Peyer's patch (tissue), 4 donors: Measurements from ENCODE around the gene UNK. TPM values are rescaled to one million over a fixed set of nuclear protein-coding genes. Genes with fewer than 3 reads are reported as not detected.

ENCODE experiments used
- DNase-seq, 3 donors: peaks; one replicate each; pipeline ENCODE4 v3.0.0-alpha.2; 2017 to 2019
- H3K27ac ChIP-seq, 4 donors: fragments of 200-600 bp; sonication (generic); one replicate each; pipeline ENCODE4 v1.5.1; 2016 to 2019
- H3K27me3 ChIP-seq, 2 donors: fragments of 200-600 bp; sonication (generic); one replicate each; pipeline ENCODE4 v1.5.1; 2019
- H3K36me3 ChIP-seq, 3 donors: fragments of 200-600 bp; sonication (generic); one replicate each; pipeline ENCODE4 v1.5.1; 2016 to 2019
- H3K4me1 ChIP-seq, 4 donors: fragments of 200-600 bp; sonication (generic); one replicate each; pipeline ENCODE4 v1.5.1; 2016 to 2019
- H3K4me3 ChIP-seq, 4 donors: fragments of 200-600 bp; sonication (generic); 1 replicate in 3 of 4; 2 replicates in 1 of 4; pipeline ENCODE4 v1.5.1; 2016 to 2019; ENCODE audit warnings: mild to moderate bottlenecking in 1 of 4
- H3K9me3 ChIP-seq, 4 donors: fragments of 200-600 bp; sonication (generic); one replicate each; pipeline ENCODE4 v1.5.1; 2016 to 2019; ENCODE audit warnings: mild to moderate bottlenecking in 1 of 4
- POLR2A ChIP-seq, 2 donors: fragments of 450-650 bp; IDR thresholded peaks; one replicate each; pipeline ENCODE4 v1.5.1; 2017; ENCODE audit warnings: antibody characterized with exemption in 2 of 2, mild to moderate bottlenecking in 2 of 2, moderate library complexity in 2 of 2
- total RNA-seq, 4 donors: library from RNA; depleted of rRNA; stranded (reverse); fragments of >200 nt; gene quantifications; one replicate each; pipeline ENCODE4 v1.1.0, GENCODE V29; 2016
- TF ChIP-seq, protein P1 (sequence below), 6 experiments: fragments of 450-650 bp in 4 of 6; fragments of 200-600 bp in 2 of 6; sonication (generic) in 1 of 6; IDR thresholded peaks; one replicate each; pipeline ENCODE4 v1.5.1; 2017 to 2019; ENCODE audit warnings: antibody characterized with exemption in 6 of 6, mild to moderate bottlenecking in 3 of 6, moderate library complexity in 1 of 6

The UNK gene
- total RNA-seq, 4 donors from 2014 or later, result 18.9 to 108 (median 30.6) TPM

DNA sequence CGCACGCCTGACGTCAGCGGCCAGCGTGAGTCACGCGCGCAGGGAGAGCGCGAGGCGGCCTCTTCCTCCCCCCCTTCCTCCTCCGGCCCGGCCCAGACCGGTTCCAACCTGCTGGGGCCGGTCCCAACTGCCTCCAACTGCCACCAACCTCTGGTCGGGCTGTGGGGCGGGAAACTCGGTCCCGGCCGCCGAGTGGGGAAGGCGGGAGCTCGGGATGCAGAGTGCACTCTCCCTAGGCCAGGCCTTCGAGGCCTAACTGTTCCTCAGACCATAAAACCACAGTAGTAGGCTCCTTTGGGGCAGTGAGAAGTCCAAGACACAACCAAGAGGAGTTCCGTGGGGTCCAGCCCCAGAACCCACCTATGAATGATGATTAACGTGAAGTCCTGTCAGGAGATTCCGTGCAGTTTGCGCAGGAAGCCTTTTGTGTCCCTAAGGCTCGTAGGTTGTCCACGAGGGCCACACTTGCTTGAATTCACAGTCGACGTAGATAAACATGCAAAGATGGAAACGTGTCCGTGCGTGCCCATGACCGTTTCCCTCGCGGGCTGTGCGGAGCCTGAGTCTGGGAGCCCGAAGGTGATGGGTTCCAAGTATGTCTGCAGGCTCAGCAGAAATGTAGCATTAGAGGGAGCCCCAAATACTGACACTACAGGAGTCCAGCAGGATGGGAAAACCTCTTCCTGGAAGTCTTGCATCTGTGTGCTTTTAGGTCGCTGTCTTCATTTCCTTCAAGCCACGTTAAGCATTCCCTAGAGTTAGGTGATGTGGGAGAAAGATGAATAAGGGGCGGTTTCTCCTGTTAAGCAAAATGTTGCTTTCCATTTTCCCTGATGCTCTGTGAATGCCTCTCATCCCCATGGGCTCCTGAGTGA is 647 bp downstream of the UNK start:
- Histone ChIP-seq H3K27me3 (no peaks in the 10 kb centered on the region), H3K4me3 (peak overlapping the region; percentile 72 to 83 (median 76)), H3K4me1 (peaks cover 0 to 28% (median 13%) of the 10 kb centered on the region in 4 donors), H3K36me3 (no peaks in the 10 kb centered on the region), H3K9me3 (no peaks in the 10 kb centered on the region), H3K27ac (peak overlapping the region; percentile 99 to 100 (median 100))
- TF ChIP-seq, protein P1, sequence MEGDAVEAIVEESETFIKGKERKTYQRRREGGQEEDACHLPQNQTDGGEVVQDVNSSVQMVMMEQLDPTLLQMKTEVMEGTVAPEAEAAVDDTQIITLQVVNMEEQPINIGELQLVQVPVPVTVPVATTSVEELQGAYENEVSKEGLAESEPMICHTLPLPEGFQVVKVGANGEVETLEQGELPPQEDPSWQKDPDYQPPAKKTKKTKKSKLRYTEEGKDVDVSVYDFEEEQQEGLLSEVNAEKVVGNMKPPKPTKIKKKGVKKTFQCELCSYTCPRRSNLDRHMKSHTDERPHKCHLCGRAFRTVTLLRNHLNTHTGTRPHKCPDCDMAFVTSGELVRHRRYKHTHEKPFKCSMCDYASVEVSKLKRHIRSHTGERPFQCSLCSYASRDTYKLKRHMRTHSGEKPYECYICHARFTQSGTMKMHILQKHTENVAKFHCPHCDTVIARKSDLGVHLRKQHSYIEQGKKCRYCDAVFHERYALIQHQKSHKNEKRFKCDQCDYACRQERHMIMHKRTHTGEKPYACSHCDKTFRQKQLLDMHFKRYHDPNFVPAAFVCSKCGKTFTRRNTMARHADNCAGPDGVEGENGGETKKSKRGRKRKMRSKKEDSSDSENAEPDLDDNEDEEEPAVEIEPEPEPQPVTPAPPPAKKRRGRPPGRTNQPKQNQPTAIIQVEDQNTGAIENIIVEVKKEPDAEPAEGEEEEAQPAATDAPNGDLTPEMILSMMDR (IDR thresholded peaks at IDR 0.05), result no peak
- TF ChIP-seq POLR2A (IDR thresholded peaks at IDR 0.05), result peak; percentile 63 to 65
- DNase-seq, result peak; percentile 85 to 96 (median 95)

DNA sequence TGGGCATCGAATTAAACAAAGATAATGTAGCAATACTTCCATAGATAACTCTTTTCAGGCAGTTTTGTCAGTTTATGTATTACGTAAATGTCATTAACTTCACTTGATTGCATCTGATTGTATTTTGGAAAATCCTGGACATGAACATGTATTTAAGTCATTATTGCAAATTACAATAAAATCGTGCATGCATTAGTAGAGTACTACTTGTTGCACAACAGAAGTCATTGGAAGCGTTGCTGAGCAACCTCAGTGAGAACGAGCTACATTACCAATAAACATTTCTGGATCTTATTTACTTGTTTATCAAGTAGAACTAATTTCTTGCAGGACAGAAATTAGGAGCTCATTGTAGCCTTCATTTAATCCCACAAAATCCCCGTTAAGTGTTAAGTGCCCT is 6.6 kb downstream of the UNK start:
- Histone ChIP-seq H3K27ac (no peak overlapping the region), H3K4me3 (no peak overlapping the region), H3K9me3 (no peaks in the 10 kb centered on the region), H3K27me3 (no peaks in the 10 kb centered on the region), H3K4me1 (peaks cover 0 to 5% (median 2%) of the 10 kb centered on the region in 4 donors), H3K36me3 (no peaks in the 10 kb centered on the region)
- no peak for TF ChIP-seq POLR2A (IDR thresholded peaks at IDR 0.05)
- TF ChIP-seq, protein P1 (IDR thresholded peaks at IDR 0.05), result no peak
- DNase-seq, result no peak

DNA sequence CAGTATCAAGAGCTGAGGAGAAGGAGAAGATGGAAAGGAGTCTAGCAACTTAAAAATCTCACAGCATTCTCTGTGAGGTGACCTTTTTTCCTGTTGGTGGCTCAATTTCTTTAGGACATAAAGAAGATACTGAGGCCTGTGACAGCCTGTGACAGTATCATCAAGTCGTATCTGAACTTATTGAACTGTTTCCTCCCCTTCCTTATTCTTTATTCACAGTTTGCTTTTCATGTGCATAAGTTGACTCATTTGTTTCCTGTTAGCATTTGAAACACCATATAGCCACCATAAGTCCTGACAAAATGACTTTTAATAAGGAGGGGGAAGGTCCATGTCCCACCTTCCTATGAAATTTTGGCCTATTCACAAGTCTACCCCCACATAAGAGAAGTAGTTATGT is 8.9 kb downstream of the UNK start:
- peaks cover 0 to 12% (median 0%) of the 10 kb centered on the region in 3 donors for H3K36me3 ChIP-seq
- H3K27ac ChIP-seq, result no peak overlapping the region
- DNase-seq, result no peak
- TF ChIP-seq, protein P1 (IDR thresholded peaks at IDR 0.05), result no peak
- no peak for TF ChIP-seq POLR2A (IDR thresholded peaks at IDR 0.05)
- H3K4me1 ChIP-seq, result no peaks in the 10 kb centered on the region
- H3K4me3 ChIP-seq, result no peak overlapping the region
- no peaks in the 10 kb centered on the region for H3K9me3 ChIP-seq
- no peaks in the 10 kb centered on the region for H3K27me3 ChIP-seq

DNA sequence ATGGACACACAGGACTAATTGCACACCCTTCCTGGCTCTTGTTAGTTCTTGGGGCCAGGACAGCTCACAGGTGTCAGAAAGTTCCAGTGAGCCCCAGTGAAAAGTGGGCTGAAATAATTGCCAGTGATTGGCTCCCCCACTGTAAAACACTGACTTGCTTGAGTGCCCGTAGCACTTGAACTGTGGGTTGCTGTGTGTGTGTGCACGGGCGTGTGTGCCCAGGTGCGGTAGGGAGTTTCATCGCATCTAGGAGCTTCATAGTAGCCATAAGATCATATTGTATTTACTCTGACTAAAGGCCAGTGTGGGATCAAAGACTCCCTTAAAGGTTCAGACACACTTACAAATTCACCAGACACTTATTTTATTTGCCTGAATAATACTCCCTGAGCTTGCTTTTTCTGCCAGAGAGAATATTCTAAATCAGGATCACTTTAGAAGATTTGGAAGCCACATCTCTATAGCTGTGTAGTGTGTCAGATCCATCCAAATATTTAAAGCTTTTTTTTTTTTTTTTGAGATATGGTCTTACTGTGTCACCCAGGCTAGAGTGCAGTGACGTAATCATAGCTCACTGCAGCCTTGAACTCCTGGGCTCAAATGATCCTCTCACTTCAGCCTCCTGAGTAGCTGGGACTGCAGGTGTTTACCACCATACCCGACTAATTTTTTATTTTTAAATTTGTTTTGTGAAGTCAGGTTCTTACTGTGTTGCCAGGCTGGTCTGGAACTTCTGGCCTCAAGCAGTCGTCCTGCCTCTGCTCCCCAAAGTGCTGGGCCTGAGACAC is 11.4 kb downstream of the UNK start:
- no peaks in the 10 kb centered on the region for H3K4me1 ChIP-seq
- H3K27me3 ChIP-seq, result no peaks in the 10 kb centered on the region
- TF ChIP-seq, protein P1 (IDR thresholded peaks at IDR 0.05), result no peak
- TF ChIP-seq POLR2A (IDR thresholded peaks at IDR 0.05), result no peak
- peaks cover 0 to 31% (median 0%) of the 10 kb centered on the region in 3 donors for H3K36me3 ChIP-seq
- H3K4me3 ChIP-seq, result no peak overlapping the region
- peak in 1 of 3 donors; percentile 11 for DNase-seq
- no peak overlapping the region for H3K27ac ChIP-seq
- H3K9me3 ChIP-seq, result no peaks in the 10 kb centered on the region

DNA sequence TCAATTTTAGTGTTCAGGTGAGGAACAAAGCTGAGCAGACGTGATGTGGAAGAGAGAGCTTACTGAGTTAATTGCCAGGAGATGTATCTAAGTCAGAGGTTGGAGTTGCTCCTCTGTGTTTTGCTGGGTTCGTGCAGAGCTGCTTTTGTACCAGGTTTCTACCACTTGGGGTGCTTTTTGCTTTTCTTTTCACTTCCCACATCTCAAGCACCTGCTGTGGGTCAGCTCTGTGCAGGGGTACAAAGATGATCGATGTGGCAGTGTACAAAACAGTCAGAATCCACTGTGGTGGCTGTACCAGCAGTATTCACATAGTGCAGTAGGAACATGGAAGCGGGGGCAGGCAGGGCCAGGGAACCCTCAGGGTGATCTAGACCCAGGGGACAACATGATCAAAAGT is 14.8 kb downstream of the UNK start:
- Histone ChIP-seq H3K4me1 (no peaks in the 10 kb centered on the region), H3K9me3 (no peaks in the 10 kb centered on the region), H3K27ac (no peak overlapping the region), H3K36me3 (peaks cover 0 to 31% (median 0%) of the 10 kb centered on the region in 3 donors), H3K4me3 (no peak overlapping the region), H3K27me3 (no peaks in the 10 kb centered on the region)
- DNase-seq, result peak in 1 of 3 donors; percentile 6
- TF ChIP-seq POLR2A (IDR thresholded peaks at IDR 0.05), result no peak
- TF ChIP-seq, protein P1 (IDR thresholded peaks at IDR 0.05), result no peak
